HG03520 (cell line): ENCODE data around the gene IRF8.
"Not testable (repeated sequence)": the region's sequence is repeated elsewhere in the genome, so short reads cannot be mapped to it uniquely, and the experiment has no call there.

Experiments used
- ATAC-seq: cut with Tn5 transposase; IDR thresholded peaks from one replicate; pipeline ENCODE4 v1.9.1; 2021; ENCODE audit warnings: mild to moderate bottlenecking, moderate library complexity; ENCODE audit not compliant: unreplicated experiment

The IRF8 gene

DNA sequence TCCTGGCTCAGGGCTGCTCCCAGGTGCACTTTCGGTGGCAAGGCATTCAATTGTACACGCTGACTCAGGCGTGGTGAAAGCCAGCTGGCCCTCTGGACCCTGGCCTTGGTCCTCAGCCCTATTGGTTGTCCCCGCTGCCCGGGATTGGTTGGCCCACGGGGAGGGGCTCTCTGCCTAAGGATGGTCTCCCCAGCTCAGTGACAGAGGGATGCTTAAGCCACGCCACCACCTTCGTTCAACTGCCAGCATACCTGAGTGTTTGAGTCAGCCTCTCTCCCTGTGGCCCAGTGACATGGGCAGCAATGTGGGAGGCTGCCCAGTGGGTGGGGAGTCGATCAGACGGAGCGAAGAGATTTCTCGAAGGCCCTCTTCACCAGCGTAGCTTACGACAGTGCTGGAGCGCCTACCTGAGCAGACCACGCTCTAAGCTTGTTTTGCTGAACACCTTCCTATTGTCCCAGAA is 30.3 kb downstream of the IRF8 start:
- ATAC-seq: no peak

GRCh38 chr16:85930301-85930700 is 31.3 kb downstream of the IRF8 start:
- ATAC-seq: no peak

- no peak for ATAC-seq
Measured at GRCh38 chr16:85931596-85932402, 32.8 kb downstream of the IRF8 start.

DNA sequence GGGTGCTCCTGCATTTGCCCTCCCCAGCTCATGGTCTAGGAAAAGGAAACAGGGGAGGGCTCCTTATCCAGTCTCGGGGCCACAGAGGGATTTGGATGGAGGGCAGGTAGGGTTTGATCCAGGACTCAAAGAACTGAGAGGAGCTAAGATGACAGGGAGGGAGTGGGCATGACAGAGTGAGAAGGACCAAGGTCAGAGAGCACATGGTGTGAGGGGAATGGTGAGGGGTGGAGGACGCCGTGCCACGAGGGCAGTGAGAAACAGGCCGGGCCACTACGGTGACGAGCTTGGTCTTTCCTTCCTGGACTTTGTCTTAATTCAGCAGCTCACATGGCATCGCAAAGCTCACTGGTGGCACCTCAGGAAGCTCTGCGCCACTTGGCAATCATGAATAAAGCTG is 35.2 kb downstream of the IRF8 start:
- ATAC-seq: no peak

GRCh38 chr16:85935391-85935973 is 36.5 kb downstream of the IRF8 start:
- ATAC-seq: peak; percentile 16

- peak; percentile 61 for ATAC-seq
Measured at GRCh38 chr16:85935974-85936760, 37.2 kb downstream of the IRF8 start.

GRCh38 chr16:85936816-85937215 is 37.9 kb downstream of the IRF8 start:
- peak; percentile 5 for ATAC-seq

DNA sequence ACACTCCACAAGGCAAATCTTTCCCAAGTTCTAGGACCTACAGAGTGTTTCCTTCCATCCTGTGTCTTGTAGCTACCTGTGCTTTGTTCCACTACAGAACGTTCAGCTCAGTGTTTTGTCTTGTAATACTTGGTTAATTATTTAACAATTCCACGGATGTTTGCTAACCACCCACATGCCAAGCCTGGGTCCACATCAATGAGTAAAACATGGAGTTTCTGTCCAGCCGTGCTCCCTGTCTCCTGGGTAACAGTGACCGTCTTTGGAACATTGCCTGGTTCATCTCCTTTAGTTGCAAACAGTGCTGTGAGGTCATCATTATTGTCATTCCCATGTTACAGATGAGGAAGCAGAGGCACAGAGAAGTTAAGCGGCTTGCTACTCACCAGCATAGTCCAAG is 41.3 kb downstream of the IRF8 start:
- ATAC-seq: no peak

DNA sequence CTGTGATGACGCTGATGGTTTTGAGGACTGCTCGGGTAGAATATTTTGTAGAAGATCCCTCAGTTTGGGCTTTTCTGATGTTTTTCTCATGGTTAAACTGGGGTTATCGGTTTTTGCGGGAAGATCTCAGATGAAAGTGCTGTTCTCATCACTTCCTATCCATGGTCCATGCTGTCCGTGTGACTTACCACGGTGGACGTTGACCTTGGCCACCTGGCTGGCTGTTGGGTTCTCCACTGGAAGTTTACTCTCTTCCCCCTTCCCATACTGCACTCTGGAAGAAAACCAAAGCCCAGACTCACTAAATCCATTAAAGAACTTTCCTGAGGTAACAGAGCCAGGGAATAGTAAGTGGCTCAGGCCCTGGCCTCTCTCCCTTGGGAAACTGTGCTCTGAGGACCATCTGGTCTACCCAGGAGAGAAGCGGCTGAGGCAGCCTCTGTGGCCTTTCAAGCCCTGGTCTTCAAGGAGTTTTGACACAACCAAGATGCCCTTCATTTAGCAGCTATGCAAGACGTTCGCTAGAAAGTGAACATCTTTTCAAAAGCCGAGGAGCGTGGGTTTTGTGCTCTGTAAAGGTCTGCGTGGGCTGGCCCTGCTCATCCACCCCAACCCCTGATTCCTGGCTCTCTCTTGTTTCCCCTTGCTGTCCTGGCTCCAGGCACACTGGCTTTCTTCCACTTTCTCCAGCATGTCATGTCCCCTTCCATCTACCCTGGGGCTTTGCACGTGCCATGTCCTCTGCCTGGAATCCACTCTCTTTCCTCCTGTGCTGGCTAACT is 43.1 kb downstream of the IRF8 start:
- ATAC-seq: no peak

GRCh38 chr16:85942659-85943058 is 43.7 kb downstream of the IRF8 start:
- ATAC-seq: not testable (repeated sequence)

DNA sequence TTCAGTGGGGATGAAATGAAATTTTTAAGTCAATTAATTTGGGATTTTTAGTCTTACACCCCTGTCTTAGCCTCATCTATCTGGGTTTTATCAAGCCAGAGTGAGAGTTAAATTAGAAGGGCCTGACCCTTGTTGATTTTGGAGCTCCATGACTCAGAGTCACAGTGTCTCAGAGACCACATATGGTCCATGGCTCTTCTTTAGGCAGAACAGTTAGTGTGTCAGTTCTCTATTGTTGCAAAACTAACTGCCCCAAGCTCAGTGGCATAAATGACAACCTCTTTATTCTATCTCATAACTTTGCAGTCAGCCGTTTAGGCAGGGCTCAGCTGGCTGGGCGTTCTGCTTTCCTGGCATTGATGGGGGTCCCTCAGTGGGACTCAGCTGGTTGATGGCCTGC is 44.7 kb downstream of the IRF8 start:
- ATAC-seq: no peak

DNA sequence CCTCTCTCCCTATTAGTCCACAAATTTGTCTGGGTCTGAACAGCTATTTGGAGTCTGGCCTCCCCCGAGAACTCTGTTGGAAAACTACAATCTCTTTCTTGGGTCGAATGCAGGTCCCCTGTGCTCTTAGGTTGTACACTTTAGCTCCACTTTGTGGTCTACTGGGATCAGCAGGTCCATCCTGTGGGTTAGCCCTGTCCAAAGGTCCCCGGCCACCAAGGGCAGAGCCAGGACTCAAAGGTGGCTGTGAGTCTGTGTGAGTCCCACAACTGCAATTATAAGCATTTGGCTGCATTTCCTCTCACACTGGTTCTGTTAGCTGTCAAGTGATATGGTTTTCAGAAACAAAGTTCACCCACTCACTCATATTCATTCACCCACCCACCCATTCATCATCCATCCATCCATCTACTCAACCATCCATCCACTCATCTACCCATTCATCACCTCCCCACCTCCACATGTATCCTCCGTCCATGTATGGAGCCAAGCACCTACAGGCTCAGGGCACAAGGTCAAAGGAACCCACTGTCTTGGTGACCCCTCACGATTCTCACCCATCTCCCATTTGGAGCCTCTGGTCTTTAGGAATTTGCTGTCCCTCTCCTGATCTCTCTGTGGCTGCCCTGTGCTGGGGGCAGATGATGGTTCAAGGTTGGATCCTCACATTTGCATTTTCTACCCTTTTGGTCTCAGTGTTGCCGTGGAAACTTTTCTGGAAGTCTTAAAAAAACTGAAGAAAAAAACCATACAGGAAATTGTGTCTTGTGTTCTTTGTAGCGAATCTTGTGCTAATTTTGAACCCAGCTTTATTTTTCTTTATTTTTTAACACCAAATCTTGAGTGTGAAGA is 45.8 kb downstream of the IRF8 start:
- no peak for ATAC-seq

GRCh38 chr16:85945424-85945751 is 46.4 kb downstream of the IRF8 start:
- no peak for ATAC-seq

GRCh38 chr16:85946541-85947124 is 47.7 kb downstream of the IRF8 start:
- ATAC-seq: no peak

- ATAC-seq: peak; percentile 55
Measured at GRCh38 chr16:85947230-85948137, 48.5 kb downstream of the IRF8 start.

DNA sequence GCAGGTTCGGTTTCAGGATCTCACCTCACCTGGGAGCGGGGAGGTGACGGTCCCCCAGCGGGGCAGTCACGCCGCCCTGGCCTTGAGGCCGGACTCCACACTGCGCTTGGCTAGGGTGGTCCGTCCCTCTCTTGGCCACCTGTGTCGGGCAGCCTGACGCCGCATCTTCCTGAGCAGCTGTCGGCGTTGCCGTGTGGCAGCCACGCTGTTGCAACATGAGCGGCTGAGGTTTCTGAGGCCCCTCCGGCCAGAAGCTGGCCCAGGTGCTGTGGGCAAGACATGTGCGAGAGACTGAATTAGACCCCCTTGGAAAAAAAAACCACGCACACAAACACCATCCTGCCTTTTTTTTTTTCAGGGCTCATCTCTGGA is 49.2 kb downstream of the IRF8 start:
- peak; percentile 16 for ATAC-seq

- ATAC-seq: no peak
Measured at GRCh38 chr16:85948616-85949265, 49.8 kb downstream of the IRF8 start.
